ENCODE data around the gene WIF1.

The WIF1 gene

GRCh38 chr12:65162609-65163008 is 41.5 kb upstream of the WIF1 start:
- H3K4me3 ChIP-seq (ENCODE audit: low read length, poor library complexity, severe bottlenecking), result no peak overlapping the region
- no peaks in the 10 kb centered on the region for H3K79me2 ChIP-seq (ENCODE audit: insufficient read depth, low read length)
- H4K20me1 ChIP-seq (ENCODE audit: insufficient read depth, low read length, poor library complexity, severe bottlenecking), result no peaks in the 10 kb centered on the region
- no peaks in the 10 kb centered on the region for H3K27me3 ChIP-seq (ENCODE audit: insufficient read depth, low read length, poor library complexity, severe bottlenecking)
- no peak overlapping the region for H3K4me2 ChIP-seq (ENCODE audit: low read depth, low read length, poor library complexity, severe bottlenecking)
- no peaks in the 10 kb centered on the region for H3K4me1 ChIP-seq (ENCODE audit: insufficient read depth, low read length, poor library complexity, severe bottlenecking)
- TF ChIP-seq EZH2phosphoT487 (IDR thresholded peaks at IDR 0.05; ENCODE audit: borderline replicate concordance) (no peak), CTCF (conservative IDR thresholded peaks at IDR 0.05; ENCODE audit: low read length) (no peak)
- no peaks in the 10 kb centered on the region for H3K36me3 ChIP-seq (ENCODE audit: insufficient read depth, low read length)
- H3F3A ChIP-seq (ENCODE audit: low read depth), result no peaks in the 10 kb centered on the region
- H3K9me2 ChIP-seq (replicated peaks; ENCODE audit: low read depth, low read length), result no peaks in the 10 kb centered on the region
- no peak overlapping the region for H2AFZ ChIP-seq (ENCODE audit: low read length)
- no peak overlapping the region for H3K9ac ChIP-seq (ENCODE audit: low read depth, low read length, poor library complexity, severe bottlenecking)
- H3K9me3 ChIP-seq (ENCODE audit: insufficient read depth, low read depth, low read length), result no peaks in the 10 kb centered on the region

GRCh38 chr12:65157091-65157490 is 36.0 kb upstream of the WIF1 start:
- Histone ChIP-seq H2AFZ (ENCODE audit: low read length) (peak overlapping the region; percentile 83), H3K9me3 (ENCODE audit: insufficient read depth, low read depth, low read length) (no peaks in the 10 kb centered on the region), H3K9me2 (replicated peaks; ENCODE audit: low read depth, low read length) (no peaks in the 10 kb centered on the region), H3K9ac (ENCODE audit: low read depth, low read length, poor library complexity, severe bottlenecking) (peak overlapping the region; percentile 11), H3K4me2 (ENCODE audit: low read depth, low read length, poor library complexity, severe bottlenecking) (peak overlapping the region; percentile 61), H3F3A (ENCODE audit: low read depth) (no peaks in the 10 kb centered on the region), H3K4me3 (ENCODE audit: low read length, poor library complexity, severe bottlenecking) (peak overlapping the region; percentile 43), H3K79me2 (ENCODE audit: insufficient read depth, low read length) (no peaks in the 10 kb centered on the region), H3K27me3 (ENCODE audit: insufficient read depth, low read length, poor library complexity, severe bottlenecking) (no peaks in the 10 kb centered on the region), H3K36me3 (ENCODE audit: insufficient read depth, low read length) (no peaks in the 10 kb centered on the region), H3K4me1 (ENCODE audit: insufficient read depth, low read length, poor library complexity, severe bottlenecking) (peaks cover 26% of the 10 kb centered on the region), H4K20me1 (ENCODE audit: insufficient read depth, low read length, poor library complexity, severe bottlenecking) (no peaks in the 10 kb centered on the region)
- TF ChIP-seq EZH2phosphoT487 (IDR thresholded peaks at IDR 0.05; ENCODE audit: borderline replicate concordance) (no peak), CTCF (conservative IDR thresholded peaks at IDR 0.05; ENCODE audit: low read length) (no peak)

- no peaks in the 10 kb centered on the region for H3K27me3 ChIP-seq (ENCODE audit: insufficient read depth, low read length, poor library complexity, severe bottlenecking)
- H3K9me3 ChIP-seq (ENCODE audit: insufficient read depth, low read depth, low read length), result no peaks in the 10 kb centered on the region
- H3K79me2 ChIP-seq (ENCODE audit: insufficient read depth, low read length), result no peaks in the 10 kb centered on the region
- H3K9me2 ChIP-seq (replicated peaks; ENCODE audit: low read depth, low read length), result no peaks in the 10 kb centered on the region
- H3K4me2 ChIP-seq (ENCODE audit: low read depth, low read length, poor library complexity, severe bottlenecking), result peak overlapping the region; percentile 61
- TF ChIP-seq CTCF (conservative IDR thresholded peaks at IDR 0.05; ENCODE audit: low read length), result no peak
- TF ChIP-seq EZH2phosphoT487 (IDR thresholded peaks at IDR 0.05; ENCODE audit: borderline replicate concordance), result no peak
- H3K4me1 ChIP-seq (ENCODE audit: insufficient read depth, low read length, poor library complexity, severe bottlenecking), result peaks cover 27% of the 10 kb centered on the region
- no peaks in the 10 kb centered on the region for H4K20me1 ChIP-seq (ENCODE audit: insufficient read depth, low read length, poor library complexity, severe bottlenecking)
- H3K4me3 ChIP-seq (ENCODE audit: low read length, poor library complexity, severe bottlenecking), result peak overlapping the region; percentile 43
- no peaks in the 10 kb centered on the region for H3K36me3 ChIP-seq (ENCODE audit: insufficient read depth, low read length)
- H3F3A ChIP-seq (ENCODE audit: low read depth), result no peaks in the 10 kb centered on the region
- H2AFZ ChIP-seq (ENCODE audit: low read length), result peak overlapping the region; percentile 83
- H3K9ac ChIP-seq (ENCODE audit: low read depth, low read length, poor library complexity, severe bottlenecking), result peak overlapping the region; percentile 11
Measured at GRCh38 chr12:65156366-65156841, 35.3 kb upstream of the WIF1 start.
